ENCODE results near the gene FHL2. TPM values are rescaled to one million over a fixed set of nuclear protein-coding genes. Genes with fewer than 3 reads are reported as not detected.

Gene FHL2
- total and polyA plus RNA-seq, 2 of the 13 experiments (the other 11 are each of a cell fraction or from before 2014, with no cell fraction given) = 1.9 to 74.8 TPM

- TF ChIP-seq ZNF503 (CRISPR knock-in tag; IDR thresholded peaks at IDR 0.05) = peak; percentile 23; the same call in 1 of the 2 replicates
- TF ChIP-seq RBFOX2 (IDR thresholded peaks at IDR 0.05; ENCODE audit: low read depth, low read length) = peak; percentile 87
- no peak for TF ChIP-seq JUN (CRISPR knock-in tag; IDR thresholded peaks at IDR 0.05)
- TF ChIP-seq CREB1 (IDR thresholded peaks at IDR 0.05) = no peak
- 0 out of 2 replicates have a peak, but pooled peaks have one; percentile 31 for TF ChIP-seq CREB1 (CRISPR knock-in tag; IDR thresholded peaks at IDR 0.05)
- TF ChIP-seq DMAP1 (CRISPR knock-in tag; IDR thresholded peaks at IDR 0.05) = peak; percentile 94
- TF ChIP-seq MAF1 (CRISPR knock-in tag; IDR thresholded peaks at IDR 0.05; ENCODE audit: borderline replicate concordance) = peak; percentile 30; the same call in 1 of the 2 replicates
- TF ChIP-seq FOXP4 (CRISPR knock-in tag; IDR thresholded peaks at IDR 0.05) = peak; percentile 57
- TF ChIP-seq PHF20 (CRISPR knock-in tag; IDR thresholded peaks at IDR 0.05) = no peak
- no peak for TF ChIP-seq SP1 (IDR thresholded peaks at IDR 0.05)
- TF ChIP-seq SP1 (CRISPR knock-in tag; IDR thresholded peaks at IDR 0.05) = no peak
- no peak for TF ChIP-seq ZNF17 (CRISPR knock-in tag; IDR thresholded peaks at IDR 0.05)
- peak; percentile 77 for TF ChIP-seq ISX (CRISPR knock-in tag; conservative IDR thresholded peaks at IDR 0.05)
- peak; percentile 91; the same call in 1 of the 2 replicates for TF ChIP-seq RNF2 (conservative IDR thresholded peaks at IDR 0.05; ENCODE audit: low read depth)
- TF ChIP-seq ZNF326 (CRISPR knock-in tag; IDR thresholded peaks at IDR 0.05; ENCODE audit: borderline replicate concordance) = no peak
- no peak for TF ChIP-seq KDM5A (IDR thresholded peaks at IDR 0.05; ENCODE audit: borderline replicate concordance, low read length)
- no peak for TF ChIP-seq CEBPB (IDR thresholded peaks at IDR 0.05; ENCODE audit: borderline replicate concordance, low read depth, low read length)
- peak; percentile 90; the same call in 1 of the 2 replicates for TF ChIP-seq ZNF275 (CRISPR knock-in tag; IDR thresholded peaks at IDR 0.05; ENCODE audit: borderline replicate concordance)
- TF ChIP-seq ZSCAN31 (CRISPR knock-in tag; IDR thresholded peaks at IDR 0.05; ENCODE audit: low read depth) = 0 out of 2 replicates have a peak, but pooled peaks have one; percentile 22
- TF ChIP-seq DRAP1 (CRISPR knock-in tag; IDR thresholded peaks at IDR 0.05) = no peak
- peak; percentile 49; the same call in 1 of the 2 replicates for TF ChIP-seq ZBTB14 (CRISPR knock-in tag; IDR thresholded peaks at IDR 0.05)
- peak; percentile 55; the same call in 1 of the 2 replicates for TF ChIP-seq SMAD1 (CRISPR knock-in tag; IDR thresholded peaks at IDR 0.05; ENCODE audit: borderline replicate concordance, low read depth)
- no peak; the same call in 1 of the 2 replicates for TF ChIP-seq GZF1 (CRISPR knock-in tag; IDR thresholded peaks at IDR 0.05)
These were observed 69.0 kb downstream of the FHL2 start, which contains the start of gene TGFBRAP1 (continued) for GRCh38 chr2:105329561-105330495.

All from HepG2 (cell line).